NAMALWA (cell line): ENCODE results near the gene MYO1D.
A peak's percentile ranks its signal among the peaks of the same experiment; 100 is the strongest.

ENCODE experiments used
- DNase-seq: peaks from one replicate; pipeline ENCODE4 v3.0.0-alpha.2; 2015; ENCODE audit warnings: low spot score

MYO1D gene

GRCh38 chr17:32622540-32622939 lies 254.4 kb downstream of the MYO1D start:
- no peak for DNase-seq

GRCh38 chr17:32621612-32622312 lies 255.2 kb downstream of the MYO1D start:
- no peak for DNase-seq

DNA sequence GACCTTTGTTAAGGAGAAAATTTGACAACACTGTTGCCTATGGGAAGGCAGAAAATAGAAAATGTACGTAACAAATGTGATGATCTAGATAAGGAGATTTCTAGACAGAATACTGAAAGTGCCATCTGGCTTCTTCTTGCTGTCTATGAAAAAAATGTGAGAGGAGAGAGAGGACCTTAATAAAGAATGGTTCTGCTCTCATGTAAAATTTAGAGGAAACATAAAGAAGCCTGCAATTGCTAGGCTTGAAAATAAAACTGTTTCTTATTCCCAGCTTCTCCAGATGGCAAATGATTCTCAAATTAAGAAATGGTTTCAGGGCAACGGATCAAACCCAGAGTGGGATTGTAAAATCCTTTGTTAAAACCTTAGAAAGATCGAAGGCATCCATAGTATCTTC lies 261.6 kb downstream of the MYO1D start:
- DNase-seq: no peak

- no peak for DNase-seq
Measured at GRCh38 chr17:32610943-32611342, 266.0 kb downstream of the MYO1D start.

- no peak for DNase-seq
Measured at GRCh38 chr17:32609884-32610650, 266.9 kb downstream of the MYO1D start.

DNA sequence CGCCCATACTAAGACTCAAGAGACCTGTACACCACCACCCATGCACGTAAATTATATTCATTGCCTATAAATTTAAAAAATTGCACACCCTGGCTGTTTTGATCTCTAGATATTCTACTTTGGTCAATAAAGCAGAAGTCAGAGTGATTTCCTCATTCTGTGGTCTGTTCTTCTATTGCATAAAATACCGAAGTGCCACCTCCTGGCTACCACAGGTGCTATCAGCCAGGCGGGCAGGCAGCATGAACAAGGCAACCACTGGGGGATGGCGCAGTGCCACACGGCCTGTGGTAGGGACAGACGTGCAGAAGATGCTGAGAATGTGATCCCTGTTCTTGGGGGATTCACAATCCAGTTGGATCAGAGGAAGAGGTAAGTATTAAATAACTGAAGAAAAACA lies 267.8 kb downstream of the MYO1D start:
- peak; percentile 80 for DNase-seq

DNA sequence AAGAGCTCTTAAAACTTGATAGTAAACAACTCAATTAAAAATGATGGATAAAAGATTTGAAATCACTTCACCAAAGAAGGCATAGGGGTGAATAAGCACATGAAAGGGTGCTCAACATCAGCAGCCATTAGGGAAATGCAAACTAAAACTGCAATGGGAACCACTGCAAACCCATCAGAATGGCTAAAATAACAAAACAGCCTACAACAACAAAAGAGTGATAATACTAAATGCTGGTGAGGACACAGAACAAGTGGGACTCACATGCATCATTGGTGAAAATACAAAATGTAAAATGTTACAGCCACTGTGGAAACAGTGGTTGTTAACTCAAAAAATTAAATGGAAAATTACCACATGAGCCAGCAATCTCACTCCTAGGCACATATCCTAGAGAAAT lies 268.7 kb downstream of the MYO1D start:
- DNase-seq: no peak

DNA sequence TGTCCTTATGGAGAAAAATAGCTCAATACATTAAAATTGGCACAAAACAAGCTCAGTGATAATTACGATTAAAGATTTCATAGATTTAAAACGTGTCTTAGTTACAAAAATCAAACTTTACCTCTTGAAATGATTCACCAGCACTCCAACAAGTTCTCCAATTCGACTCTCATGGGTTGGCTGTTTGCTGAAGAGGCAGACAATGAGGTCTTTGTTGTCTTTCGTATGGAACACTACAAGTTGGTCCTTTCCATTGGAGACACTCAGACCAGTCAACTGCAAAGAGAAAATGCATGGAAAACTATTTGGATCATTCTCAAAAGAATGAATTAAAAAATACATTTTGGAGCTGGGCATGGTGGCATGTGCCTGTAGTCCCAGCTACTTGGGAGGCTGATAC lies 272.0 kb downstream of the MYO1D start:
- DNase-seq: no peak

GRCh38 chr17:32602396-32602795 lies 274.5 kb downstream of the MYO1D start:
- no peak for DNase-seq

GRCh38 chr17:32601866-32602265 lies 275.1 kb downstream of the MYO1D start:
- no peak for DNase-seq

- DNase-seq: peak; percentile 28
Measured at GRCh38 chr17:32596628-32597027, 280.3 kb downstream of the MYO1D start.

DNA sequence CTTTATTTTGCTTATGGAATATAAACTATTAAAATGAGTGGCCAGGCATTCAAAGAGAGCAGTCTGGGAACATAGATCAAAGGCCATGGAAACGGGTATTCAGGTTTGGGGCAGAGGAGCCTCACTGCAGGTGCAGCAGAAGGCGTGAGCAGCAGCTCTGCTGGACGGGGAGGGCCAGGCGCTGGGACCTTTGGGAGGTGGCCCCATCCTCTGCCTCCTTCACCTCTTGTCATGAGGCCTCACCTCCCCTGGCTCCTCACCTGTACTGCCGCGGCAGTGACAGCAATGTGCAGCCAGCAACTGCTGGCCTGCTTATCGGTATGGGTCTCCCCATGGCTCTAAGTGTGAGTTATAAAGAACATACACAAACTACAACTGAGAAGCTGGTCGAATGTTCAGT lies 280.7 kb downstream of the MYO1D start:
- DNase-seq: no peak

GRCh38 chr17:32593003-32593402 lies 283.9 kb downstream of the MYO1D start:
- no peak for DNase-seq

- DNase-seq: no peak
Measured at GRCh38 chr17:32591405-32591804, 285.5 kb downstream of the MYO1D start.

DNA sequence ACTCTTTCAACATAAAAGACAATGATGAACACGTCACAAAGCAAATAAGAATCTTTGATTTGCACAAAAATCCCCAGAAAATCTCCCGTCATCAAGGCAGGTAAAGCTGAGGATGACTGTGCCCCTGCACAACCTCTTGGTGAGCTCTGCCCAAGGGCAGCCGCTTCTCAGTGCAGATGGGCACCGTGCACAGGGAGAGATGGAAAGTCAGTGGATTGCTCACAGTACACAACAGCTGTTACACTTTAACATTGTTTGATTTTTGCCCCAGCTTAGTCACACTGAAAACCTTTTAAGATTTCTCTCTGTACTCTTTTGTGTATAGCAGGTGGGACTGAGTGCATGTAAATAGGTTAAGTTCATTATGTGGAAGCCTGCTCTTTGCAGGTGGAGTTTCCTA lies 285.9 kb downstream of the MYO1D start:
- no peak for DNase-seq

- DNase-seq: peak; percentile 36
Measured at GRCh38 chr17:32588982-32589381, 287.9 kb downstream of the MYO1D start.

- no peak for DNase-seq
Measured at GRCh38 chr17:32588135-32588534, 288.8 kb downstream of the MYO1D start.

GRCh38 chr17:32586666-32587065 lies 290.3 kb downstream of the MYO1D start:
- DNase-seq: no peak

DNA sequence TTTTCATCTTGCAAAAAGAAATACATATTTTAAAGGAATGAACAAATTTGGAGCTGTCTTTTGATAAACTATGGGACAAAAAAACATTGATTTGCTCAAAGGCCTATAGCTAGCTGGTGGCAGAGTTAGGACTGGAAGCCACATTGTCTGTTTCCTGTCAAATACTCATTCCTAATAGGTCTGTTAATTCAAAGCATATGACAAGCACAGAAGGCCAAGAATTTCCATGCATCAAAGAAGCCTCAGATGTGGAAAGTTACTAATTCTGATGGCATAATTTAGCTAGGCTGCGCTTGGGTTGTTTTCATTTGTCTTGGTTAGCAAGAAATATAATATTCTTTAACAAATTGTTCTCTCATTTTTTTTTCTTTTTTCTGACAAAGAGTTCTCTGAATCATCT lies 292.1 kb downstream of the MYO1D start:
- DNase-seq: no peak

DNA sequence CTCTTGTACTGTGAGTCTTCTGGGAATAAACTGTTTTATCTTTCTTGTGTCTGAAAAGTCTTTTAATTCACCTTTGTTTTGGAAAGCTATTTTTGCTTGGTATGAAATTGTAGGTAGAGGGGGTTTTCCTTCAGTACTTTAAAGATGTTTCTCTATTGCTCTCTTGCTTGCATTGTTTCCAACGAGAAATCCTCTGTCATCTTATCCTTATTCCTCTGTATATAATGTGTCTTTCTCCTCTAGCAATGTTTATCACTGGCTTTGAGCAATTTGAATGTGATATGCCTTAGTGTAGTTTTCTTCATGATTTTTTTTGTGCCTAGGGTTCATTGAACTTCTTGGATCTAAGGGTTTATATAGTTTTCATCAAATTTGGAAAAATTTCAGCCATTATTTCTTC lies 293.9 kb downstream of the MYO1D start:
- DNase-seq: no peak

GRCh38 chr17:32575852-32576251 lies 301.1 kb downstream of the MYO1D start:
- DNase-seq: no peak

- DNase-seq: no peak
Measured at GRCh38 chr17:32570081-32570396, 306.9 kb downstream of the MYO1D start.

DNA sequence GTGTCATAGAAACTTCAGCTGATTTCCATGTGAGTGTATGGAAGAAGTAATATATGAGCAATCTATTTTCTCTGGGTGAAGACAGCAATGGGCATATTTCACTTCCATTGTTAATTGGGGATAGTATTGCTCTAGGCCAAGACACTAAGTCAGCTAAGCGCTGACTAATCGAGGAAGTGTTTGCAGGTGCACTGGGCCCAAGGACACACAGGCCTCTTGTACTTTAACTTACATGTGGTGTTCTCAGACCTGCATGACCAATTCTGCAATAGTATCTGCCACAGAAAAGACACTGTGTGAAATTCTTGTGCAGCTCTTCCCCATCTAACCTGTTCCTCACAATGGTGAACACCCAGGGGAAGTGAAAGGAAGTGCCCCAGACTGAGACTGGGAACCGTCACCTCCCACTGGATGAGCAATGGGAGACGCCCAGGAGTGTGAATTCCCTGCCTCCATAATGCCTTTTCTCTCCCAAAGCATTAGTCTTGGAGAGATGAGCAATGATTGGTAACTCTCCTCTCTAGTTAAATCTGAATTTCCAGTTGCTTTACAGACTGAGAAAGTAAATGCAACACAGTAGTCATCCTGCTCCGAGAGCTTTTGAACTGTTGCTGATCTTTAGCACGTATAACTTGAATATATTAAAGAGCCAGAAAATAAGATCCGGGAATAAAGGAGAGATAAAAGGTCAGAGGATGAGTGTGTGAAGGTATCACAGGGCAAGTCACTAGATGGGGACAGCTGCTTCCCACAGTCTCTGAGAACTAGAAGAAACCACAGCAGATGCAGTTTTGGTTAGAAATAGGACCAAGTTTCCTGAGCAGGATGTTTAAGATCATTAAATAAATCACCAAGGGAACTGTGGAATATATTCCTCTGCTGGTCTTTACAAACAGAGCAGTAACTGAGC lies 307.5 kb downstream of the MYO1D start:
- DNase-seq: peak; percentile 50
